HG03196 (cell line): ENCODE data around the gene MCC.

Experiments
- ATAC-seq: cut with Tn5 transposase; IDR thresholded peaks from one replicate; pipeline ENCODE4 v1.9.1; 2021; ENCODE audit not compliant: unreplicated experiment

Gene MCC

DNA sequence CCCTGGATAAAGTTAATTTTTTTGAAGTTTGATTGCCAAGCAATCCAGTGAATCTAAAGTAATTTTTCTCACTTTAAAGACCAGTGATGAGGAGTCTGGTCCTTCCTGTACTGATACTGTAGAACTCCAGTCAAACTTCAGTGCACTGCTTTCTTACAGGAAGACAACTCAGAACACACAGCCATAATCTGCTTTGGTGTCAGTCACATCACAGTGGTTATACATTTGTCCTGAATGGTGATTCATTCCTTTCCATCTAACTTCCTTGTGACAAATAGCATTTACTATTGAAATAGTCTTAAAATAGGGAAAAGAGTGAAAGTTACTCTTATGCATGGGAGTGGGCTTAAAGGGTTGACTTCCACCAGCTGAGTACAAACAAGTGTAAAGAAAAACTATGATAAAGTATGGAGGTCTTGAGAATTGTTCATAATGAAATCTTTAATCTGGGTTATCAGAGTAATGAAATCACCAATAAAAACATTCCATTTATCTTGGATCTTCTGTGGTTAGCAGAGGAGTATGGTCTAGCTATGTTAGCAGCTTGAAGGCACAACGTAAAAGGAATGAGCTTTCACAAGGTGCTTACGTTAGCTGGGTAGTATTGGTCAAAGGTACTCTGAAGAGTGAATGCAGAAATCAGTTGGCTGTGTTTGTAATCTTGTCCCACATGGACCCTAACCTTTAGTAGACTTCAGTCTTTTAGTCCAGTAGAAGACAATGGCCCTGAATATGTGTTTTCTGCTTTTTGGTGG, 470.2 kb downstream of the MCC start:
- no peak for ATAC-seq

DNA sequence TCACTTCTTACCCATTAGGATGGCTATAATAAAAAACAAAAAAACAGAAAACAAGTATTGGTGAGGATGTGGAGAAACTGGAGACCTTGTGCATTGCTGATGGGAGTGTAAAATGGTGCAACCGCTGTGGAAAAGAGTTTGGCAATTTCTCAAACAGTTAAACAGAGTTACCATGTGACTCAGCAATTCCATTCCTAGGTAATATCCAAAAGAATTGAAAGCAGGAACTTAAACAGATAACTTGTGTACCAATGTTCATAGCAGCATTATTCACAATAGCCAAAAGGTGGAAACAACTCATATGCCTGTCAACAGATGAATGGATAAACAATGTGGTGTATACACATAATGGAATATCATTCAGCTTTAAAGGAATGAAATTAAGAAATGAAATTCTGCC, 482.8 kb downstream of the MCC start:
- no peak for ATAC-seq

DNA sequence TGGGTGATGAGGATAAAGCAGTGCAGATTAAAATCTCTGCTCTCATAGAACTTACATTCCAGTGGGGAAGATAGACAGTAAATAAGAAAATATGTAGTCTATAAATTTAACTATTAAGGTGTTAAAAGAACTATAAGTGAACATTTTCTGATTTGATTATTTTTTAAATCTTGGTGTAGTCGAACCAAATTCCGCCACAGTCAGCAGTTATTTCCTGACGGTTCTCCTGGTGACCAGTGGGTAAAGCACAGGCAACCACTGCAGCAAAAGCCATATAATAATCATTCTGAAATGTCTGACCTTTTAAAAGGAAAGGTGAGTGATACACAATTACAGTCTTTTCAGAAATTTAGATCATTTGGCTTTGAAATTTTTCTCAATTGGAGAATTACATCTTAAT, 484.5 kb downstream of the MCC start:
- no peak for ATAC-seq

DNA sequence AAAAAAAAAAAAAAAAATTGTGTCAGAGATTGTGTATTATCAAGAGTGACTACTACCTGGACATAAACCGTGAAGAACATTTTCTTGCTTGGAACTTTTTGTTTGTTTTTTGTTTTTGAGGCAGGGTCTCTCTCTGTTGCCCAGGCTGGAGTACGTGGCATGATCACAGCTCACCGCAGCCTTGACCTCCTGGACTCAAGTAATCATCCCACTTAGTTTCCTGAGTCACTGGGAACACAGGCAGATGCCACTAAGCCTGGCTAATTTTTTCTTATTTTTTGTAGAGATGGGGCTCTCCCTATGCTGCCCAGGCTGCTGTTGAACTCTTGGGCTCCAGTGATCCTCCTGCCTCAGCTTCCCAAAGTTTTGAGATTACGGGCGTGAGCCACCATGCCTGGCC, 485.8 kb downstream of the MCC start:
- no peak for ATAC-seq

DNA sequence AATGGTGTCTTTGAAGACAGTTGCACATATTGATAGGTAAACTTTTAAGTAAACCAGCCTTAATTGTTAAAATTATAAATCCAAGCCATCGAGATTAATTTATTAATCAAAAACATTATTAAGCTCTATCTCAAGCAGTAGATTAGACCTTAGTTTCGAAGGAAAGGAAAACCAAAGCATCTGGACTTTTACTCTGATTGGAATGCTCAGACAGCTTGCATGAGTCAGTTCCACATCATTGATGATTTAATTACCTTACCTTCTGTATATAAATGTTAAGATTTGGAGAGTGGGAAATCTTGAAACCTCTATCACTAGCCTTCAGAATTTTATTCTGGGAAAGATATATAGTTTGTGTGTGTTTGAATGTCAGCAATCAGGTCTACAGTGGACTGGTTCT, 487.8 kb downstream of the MCC start:
- ATAC-seq, result no peak

DNA sequence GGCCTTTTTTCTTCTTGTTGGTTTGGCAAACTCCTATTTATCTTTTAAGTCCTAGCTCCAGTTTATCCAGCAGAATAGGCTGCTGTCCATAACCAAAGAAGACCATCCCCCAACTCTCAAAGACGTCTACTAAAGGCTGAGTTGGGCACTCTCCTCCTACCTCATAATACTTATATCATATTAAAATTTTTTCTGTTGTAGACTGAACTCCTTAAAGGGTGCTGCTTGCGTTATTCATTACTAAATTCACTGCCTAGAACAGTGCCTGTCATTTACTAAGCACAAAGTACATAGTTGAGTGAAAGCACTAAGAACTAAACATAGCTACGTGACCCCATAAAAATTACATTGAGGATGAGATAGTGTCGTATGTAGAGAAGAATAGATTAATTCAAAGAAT, 490.0 kb downstream of the MCC start:
- ATAC-seq, result no peak

DNA sequence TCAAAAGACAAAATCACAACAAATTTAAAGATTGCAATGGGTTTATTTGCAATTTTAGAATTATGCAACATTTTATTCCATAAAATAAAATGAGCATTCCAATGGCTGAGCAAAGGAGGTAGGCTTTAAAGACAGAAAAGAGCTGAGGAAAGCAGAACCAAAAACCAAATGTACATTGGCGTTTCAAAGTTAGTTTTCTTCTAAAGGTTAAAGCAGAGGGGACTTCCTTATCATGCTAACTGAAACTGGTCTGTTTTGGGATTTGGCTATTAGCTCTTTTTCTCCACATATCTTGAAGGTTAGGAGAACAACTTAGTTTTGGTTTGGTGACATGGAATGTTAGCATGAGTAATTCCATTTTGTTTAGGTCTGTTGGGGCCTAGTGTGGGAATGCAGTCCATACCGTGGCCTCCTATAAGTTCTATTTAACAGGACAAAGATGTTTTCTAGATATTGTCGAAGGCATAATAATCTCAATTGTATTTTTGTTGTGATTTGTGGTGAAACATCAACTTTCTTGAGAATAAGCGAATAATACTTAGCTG, 491.4 kb downstream of the MCC start:
- ATAC-seq, result no peak

DNA sequence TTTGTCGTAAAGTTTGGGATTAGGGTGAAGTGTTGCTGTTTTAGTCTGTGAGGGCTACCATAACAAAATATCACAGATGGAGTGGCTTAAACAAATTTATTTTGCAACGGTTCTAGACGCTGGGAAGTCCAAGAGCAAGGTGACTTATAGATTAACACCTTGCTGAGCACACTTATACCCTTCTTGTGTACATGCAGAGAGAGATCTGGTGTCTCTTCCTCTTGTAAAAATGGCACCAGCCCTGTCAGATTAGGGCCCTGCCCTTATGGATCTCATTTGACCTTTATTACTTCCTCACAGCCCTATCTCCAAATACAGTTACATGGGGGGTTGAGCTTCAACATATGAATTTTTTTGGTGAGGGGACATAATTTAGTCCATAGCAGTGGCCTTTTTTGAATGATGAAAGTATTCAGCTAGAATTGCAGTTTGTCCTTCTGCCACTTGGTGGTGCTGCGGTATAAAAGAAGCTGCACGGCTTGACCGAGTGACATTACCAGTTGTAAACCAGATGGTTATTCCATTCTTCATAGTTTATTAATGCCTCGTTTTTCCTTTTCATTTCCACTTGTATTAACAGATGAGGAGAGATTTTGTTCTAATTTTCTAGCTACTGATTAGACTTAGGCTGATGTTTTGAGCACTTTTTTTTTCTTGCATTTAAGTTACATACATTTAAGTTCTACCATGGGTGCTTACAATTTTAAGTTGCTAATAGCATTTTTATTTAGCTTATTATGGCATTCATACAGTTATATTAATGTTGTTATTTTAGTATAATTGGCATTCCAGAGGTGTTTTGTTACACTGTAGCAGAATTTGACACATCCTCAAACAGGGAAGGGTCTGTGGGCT, 492.3 kb downstream of the MCC start:
- ATAC-seq, result peak; percentile 79

DNA sequence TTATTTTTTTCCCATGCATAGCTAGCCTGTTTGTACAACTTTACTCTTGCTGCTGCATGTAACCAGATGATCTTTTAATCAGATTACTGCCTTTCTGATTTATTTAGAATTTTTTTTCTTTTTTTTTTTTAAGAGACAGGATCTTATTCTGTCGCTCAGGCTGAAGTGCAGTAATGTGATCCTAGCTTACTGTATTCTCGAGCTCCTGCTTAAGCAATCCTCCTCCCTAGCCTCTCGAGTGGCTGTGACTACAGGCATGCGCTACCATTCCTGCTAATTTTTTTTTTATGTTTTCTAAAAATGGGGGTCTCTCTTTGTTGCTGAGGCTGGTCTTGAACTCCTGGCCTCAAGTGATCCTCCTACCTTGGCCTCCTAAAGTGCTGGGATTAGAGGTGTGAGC, 502.0 kb downstream of the MCC start:
- ATAC-seq, result no peak

DNA sequence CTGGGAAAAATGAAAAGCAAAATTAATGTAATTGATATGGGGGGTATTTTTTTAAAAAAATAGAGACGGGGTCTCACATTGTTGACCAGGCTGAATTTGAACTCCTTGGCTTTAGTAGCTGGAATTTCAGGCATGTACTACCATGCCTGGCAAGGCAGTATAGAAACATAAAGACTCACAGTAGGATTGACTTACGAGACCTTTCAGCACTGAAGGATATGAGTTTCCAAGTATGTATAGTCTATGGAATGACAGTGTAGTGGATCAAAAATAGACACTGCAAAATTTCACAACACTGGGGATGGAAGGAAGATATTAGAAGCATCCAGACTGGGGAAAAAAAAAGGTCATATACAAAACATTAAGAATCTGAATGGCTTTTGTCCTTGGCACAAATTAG, 504.9 kb downstream of the MCC start:
- ATAC-seq, result no peak

DNA sequence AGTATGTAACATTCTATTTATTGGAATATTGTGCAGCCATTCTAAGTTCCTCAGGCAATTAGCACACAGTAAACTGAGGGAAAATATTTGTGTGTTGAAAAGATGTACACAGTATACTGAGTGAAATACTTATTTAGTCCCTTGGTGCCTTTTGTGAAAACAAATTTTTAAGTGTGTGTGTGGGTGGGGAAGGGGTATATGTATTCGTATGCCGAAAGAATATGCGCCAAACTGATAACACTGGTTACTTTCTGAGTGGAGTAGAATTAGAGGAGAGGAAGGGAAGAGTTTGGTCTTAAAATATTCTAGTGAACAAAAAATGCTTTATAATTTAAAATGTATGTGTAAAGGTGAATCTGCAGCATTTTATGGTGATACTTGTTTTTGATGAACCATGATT, 508.5 kb downstream of the MCC start:
- ATAC-seq, result no peak

DNA sequence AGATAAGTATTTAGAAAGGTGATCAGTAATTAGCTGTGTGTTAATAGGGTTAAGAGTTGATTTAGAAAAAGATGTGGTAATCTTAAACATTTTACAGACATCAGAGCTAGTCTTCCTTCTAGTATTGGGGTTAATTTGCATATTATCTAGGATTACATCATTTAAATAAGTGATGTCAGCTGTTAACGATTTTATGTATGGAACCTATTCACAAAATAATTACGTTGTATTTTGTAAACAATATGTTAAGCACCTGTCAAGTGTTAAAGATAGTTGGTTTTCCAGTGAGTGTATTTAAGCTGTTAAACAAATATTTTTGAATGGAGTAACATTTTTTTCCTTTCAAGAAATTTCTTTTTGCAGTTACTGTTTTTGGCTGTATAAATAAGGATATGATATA, 509.4 kb downstream of the MCC start:
- ATAC-seq, result no peak

DNA sequence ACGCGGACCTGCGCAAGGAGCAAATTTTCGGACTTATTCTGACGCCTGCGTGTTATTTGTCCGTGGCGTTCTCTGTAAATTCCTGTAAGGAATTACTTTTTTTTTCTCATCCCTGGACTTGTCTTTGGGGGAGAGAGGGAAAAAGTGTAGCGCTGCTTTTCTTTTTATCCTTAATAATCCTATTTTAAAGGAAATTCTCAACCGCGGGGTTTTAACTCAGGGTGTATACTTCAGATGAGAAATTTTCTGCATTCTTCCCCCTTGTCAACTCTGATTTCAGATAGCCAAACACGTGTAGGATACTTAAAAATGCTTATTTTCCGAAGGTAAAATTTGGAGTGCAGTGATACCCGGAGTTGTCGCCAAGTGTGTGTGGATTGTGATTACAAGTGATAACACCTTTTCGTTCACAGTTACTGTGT, 510.8 kb downstream of the MCC start:
- no peak for ATAC-seq

DNA sequence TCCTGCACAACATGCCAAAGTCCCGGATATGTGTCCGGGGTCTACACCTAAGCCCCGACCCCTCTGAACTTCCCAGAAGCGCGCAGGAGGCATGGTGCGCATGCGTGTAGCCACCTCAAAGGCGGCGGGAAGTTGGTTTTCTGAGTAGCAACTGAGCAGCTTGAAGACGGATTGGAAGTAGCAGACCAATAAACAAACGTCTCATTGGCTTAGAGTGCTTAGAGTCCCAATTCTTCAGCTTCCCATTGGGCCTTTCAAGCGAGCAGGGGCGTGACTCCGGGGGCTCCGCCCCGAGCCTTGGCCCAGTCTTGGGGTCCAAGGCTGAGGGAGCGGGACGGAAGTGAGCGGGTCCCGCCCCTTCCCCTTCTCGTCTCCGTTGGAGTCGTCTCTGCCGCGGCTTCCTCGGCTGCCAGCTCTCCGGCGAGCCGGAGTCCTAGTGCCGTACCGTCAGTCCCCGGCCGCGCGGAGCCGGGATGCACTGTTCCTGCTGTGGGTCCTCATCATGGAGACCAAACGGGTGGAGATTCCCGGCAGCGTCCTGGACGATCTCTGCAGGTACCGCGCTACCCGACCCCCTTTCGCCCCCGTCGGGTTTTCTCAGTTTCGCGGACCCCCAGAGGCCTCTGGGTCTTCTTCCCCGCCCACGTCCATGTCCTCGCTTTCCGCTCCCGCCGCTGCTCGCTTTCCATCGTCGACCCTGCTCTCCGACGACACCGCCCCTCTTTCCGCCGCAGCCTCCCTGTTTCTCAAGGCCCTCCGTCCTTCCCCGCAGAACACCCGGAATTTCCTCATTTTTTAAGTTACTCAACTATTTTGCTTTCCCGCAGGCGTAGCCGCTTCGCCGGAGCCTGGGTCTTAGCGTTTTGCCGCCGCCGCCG, 511.6 kb downstream of the MCC start, which contains the start of gene DCP2:
TSS of gene DCP2 (plus strand) at position 367 of the 878 bp plus-strand sequence. CDS start at position 503, 136 bp downstream.
- ATAC-seq, result peak; percentile 98

DNA sequence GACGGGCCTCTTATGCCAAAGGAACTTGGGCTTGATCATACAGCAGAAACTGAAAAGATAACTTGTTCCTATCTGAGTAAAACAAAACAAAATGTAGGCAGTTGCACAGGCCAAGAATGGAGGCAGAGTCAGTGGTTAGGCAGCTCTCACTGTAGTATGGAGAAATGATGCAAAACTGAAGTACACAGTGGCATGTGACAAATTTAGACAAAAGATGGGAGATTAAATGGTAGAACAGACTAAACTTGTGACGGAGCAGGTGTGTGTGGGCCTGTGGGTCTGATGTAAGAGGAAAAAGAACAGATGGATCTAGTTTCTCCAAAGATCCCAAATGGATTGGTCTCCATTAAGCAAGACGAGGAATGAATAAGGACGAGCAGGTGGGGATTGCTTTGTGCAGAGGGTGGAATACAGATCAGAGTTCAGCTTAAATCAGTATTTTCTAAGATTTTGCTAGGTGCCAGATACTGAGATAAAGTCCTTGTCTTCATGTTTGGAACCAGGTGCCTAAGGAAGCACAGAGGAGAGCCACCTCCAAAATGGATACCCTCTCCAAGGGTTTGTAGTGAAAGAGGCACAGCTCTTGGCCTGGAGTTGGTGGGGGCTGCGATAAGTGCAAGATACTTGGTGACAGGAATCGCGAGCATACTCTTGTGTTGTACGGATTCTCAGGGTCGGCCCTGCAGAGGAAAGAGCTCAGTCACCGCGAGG, 512.4 kb downstream of the MCC start:
- ATAC-seq, result peak; percentile 12

DNA sequence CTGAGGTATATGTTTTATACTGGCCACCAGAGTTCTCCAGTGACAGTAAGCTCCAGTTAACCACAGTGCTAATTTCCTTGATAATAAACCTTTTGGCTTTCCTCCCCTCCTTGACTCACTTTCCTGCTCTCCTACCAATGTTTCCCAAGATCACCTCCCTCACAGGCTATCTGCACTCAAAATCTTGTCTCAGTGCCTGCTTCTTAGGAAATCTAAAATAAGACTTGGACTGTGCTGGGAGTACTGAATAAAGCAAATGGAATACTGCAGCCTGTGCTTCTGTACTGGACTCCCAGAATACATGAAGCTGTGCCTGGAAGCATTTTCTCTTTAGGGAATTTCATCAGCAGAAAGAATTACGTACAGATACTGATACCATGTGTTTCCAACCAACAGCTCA, 513.4 kb downstream of the MCC start:
- no peak for ATAC-seq

DNA sequence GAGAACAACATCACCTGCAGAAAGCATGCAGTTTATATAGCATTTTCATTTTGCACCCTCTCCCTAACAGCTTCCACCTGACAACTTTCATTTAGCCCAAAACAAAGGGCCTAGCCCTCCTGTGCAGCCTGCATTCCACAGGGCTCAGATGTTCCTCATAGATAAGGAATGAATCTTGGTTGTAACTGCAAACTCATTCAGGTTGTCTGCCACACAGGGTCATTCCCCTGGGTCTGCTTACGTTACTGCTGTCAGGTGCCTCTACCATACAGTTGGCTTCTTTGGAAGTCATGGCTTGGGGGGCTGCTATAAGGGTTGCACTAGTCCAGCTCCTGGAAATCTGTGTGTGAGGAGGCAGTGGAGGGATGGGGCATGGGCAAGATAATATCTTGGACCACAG, 514.3 kb downstream of the MCC start:
- no peak for ATAC-seq

DNA sequence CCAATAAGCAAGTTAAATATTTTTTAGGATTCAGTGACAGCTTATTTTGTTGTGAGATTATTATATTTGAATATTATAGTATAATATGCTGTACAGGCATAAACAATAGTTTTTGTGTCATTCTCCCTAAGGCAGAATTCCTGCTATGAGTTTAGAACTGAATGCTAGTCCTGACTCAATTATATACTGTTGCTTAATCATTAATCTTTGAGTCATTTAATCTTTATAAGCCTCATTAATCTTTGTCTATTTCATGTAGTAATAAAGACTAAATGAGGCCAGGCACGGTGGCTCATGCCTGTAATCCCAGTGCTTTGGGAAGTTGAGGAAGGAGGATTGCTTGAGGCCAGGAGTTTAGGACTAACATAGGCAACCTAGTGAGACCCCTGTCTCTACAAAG, 515.2 kb downstream of the MCC start:
- ATAC-seq, result no peak
